H9 (cell line): Measurements from ENCODE around the gene PNMT. TPM values are rescaled to one million over a fixed set of nuclear protein-coding genes. Genes with fewer than 3 reads are reported as not detected.

ENCODE experiments used
- DNase-seq: peaks from one replicate; pipeline ENCODE4 v3.0.0-alpha.2; 2017
- H2AFZ ChIP-seq: one replicate; pipeline ENCODE4 v1.6.1; 2013; ENCODE audit warnings: mild to moderate bottlenecking, low read length, control low read depth, moderate library complexity
- H2AK5ac ChIP-seq: 2 replicates; pipeline ENCODE4 v1.6.1; 2013; ENCODE audit warnings: low read length, control low read depth, mixed read lengths; ENCODE audit not compliant: insufficient read length
- H2BK120ac ChIP-seq: one replicate; pipeline ENCODE4 v1.6.1; 2013; ENCODE audit warnings: low read depth, mild to moderate bottlenecking, low read length, control low read depth, inconsistent platforms; ENCODE audit not compliant: poor library complexity, severe bottlenecking
- H2BK12ac ChIP-seq: 2 replicates; pipeline ENCODE4 v1.6.1; 2013; ENCODE audit warnings: low read length, control low read depth, mixed read lengths, low read depth; ENCODE audit not compliant: insufficient read length
- H2BK15ac ChIP-seq: 2 replicates; pipeline ENCODE4 v1.6.1; 2013; ENCODE audit warnings: low read depth, low read length, control low read depth
- H2BK20ac ChIP-seq: one replicate; pipeline ENCODE4 v1.6.1; 2013; ENCODE audit warnings: low read depth, mild to moderate bottlenecking, low read length, control low read depth, inconsistent platforms; ENCODE audit not compliant: poor library complexity, severe bottlenecking
- H2BK5ac ChIP-seq: 2 replicates; pipeline ENCODE4 v1.6.1; 2013; ENCODE audit warnings: low read length, control low read depth, mixed read lengths; ENCODE audit not compliant: insufficient read length
- H3K14ac ChIP-seq: 2 replicates; pipeline ENCODE4 v1.6.1; 2013; ENCODE audit warnings: low read length, control low read depth; ENCODE audit not compliant: insufficient read depth
- H3K18ac ChIP-seq: 2 replicates; pipeline ENCODE4 v1.6.1; 2013; ENCODE audit warnings: low read depth, mild to moderate bottlenecking, mixed read lengths, low read length, control low read depth; ENCODE audit not compliant: insufficient read length
- H3K23ac ChIP-seq: 2 replicates; pipeline ENCODE4 v1.6.1; 2013; ENCODE audit warnings: low read length, control low read depth, mixed read lengths, low read depth; ENCODE audit not compliant: insufficient read length
- H3K23me2 ChIP-seq: 2 replicates; pipeline ENCODE4 v1.6.1; 2013; ENCODE audit warnings: low read depth, mild to moderate bottlenecking, mixed read lengths, low read length, control low read depth; ENCODE audit not compliant: insufficient read length, poor library complexity, severe bottlenecking
- H3K27ac ChIP-seq: 2 replicates; pipeline ENCODE4 v1.5.1; 2013; ENCODE audit warnings: low read length, control low read depth, mixed read lengths, low read depth; ENCODE audit not compliant: insufficient read length
- H3K27me3 ChIP-seq: 2 replicates; pipeline ENCODE4 v1.6.1; 2013; ENCODE audit warnings: low read length, control low read depth, inconsistent platforms; ENCODE audit not compliant: insufficient read depth
- H3K4ac ChIP-seq: 2 replicates; pipeline ENCODE4 v1.6.1; 2013; ENCODE audit warnings: low read depth, mild to moderate bottlenecking, control low read depth, inconsistent platforms, low read length, moderate library complexity
- H3K4me1 ChIP-seq: 2 replicates; pipeline ENCODE4 v1.6.1; 2013; ENCODE audit warnings: low read length, control low read depth, inconsistent platforms; ENCODE audit not compliant: insufficient read depth
- H3K4me2 ChIP-seq: 2 replicates; pipeline ENCODE4 v1.6.1; 2013; ENCODE audit warnings: low read length, control low read depth, mixed read lengths; ENCODE audit not compliant: insufficient read length, insufficient read depth
- H3K56ac ChIP-seq: 2 replicates; pipeline ENCODE4 v1.6.1; 2013; ENCODE audit warnings: low read depth, mild to moderate bottlenecking, mixed read lengths, low read length, control low read depth; ENCODE audit not compliant: insufficient read length
- H3K79me1 ChIP-seq: 2 replicates; pipeline ENCODE4 v1.6.1; 2013; ENCODE audit warnings: low read depth, mild to moderate bottlenecking, moderate library complexity, low read length, control low read depth, inconsistent platforms; ENCODE audit not compliant: insufficient read depth, poor library complexity, severe bottlenecking
- H3K79me2 ChIP-seq: 2 replicates; pipeline ENCODE4 v1.6.1; 2013; ENCODE audit warnings: low read length, control low read depth, inconsistent platforms; ENCODE audit not compliant: insufficient read depth
- H3K9ac ChIP-seq: 2 replicates; pipeline ENCODE4 v1.6.1; 2013; ENCODE audit warnings: low read length, control low read depth, mixed read lengths; ENCODE audit not compliant: insufficient read length; ENCODE audit errors: extremely low read depth
- H3K9me3 ChIP-seq: one replicate; pipeline ENCODE4 v1.6.1; 2013; ENCODE audit warnings: low read depth, low read length, inconsistent platforms; ENCODE audit not compliant: control insufficient read depth
- H3T11ph ChIP-seq: one replicate; pipeline ENCODE4 v1.6.1; 2013; ENCODE audit warnings: mild to moderate bottlenecking, low read length, control low read depth, inconsistent platforms
- H4K20me1 ChIP-seq: one replicate; pipeline ENCODE4 v1.6.1; 2013; ENCODE audit not compliant: control insufficient read depth, insufficient read length, insufficient read depth
- H4K5ac ChIP-seq: 2 replicates; pipeline ENCODE4 v1.6.1; 2013; ENCODE audit warnings: low read depth, mild to moderate bottlenecking, mixed read lengths, low read length, control low read depth; ENCODE audit not compliant: insufficient read length
- H4K8ac ChIP-seq: replicated peaks from 2 replicates; pipeline ENCODE4 v1.6.1; 2013; ENCODE audit warnings: low read length, control low read depth, mixed read lengths, low read depth; ENCODE audit not compliant: insufficient read length
- H4K91ac ChIP-seq: 2 replicates; pipeline ENCODE4 v1.6.1; 2013; ENCODE audit warnings: low read depth, mild to moderate bottlenecking, moderate library complexity, mixed read lengths, low read length, control low read depth; ENCODE audit not compliant: insufficient read length
- H3K27ac Mint-ChIP-seq, 3 experiments: 2 replicates in 2 of 3; 3 replicates in 1 of 3; pipeline ENCODE4 v1.8.0; 2020 to 2021; ENCODE audit warnings: mixed read lengths in 3 of 3, mild to moderate bottlenecking in 1 of 3, moderate library complexity in 1 of 3
- H3K27me3 Mint-ChIP-seq: 2 replicates; pipeline ENCODE4 v1.8.0; 2021; ENCODE audit warnings: low read depth, mild to moderate bottlenecking, moderate library complexity, mixed read lengths
- H3K36me3 Mint-ChIP-seq, 3 experiments: 2 replicates in 2 of 3; 3 replicates in 1 of 3; pipeline ENCODE4 v1.8.0; 2020 to 2021; ENCODE audit warnings: low read depth in 3 of 3, mixed read lengths in 3 of 3; ENCODE audit not compliant: insufficient read depth in 1 of 3
- H3K4me1 Mint-ChIP-seq, 2 experiments: 2 replicates each; pipeline ENCODE4 v1.8.0; 2020; ENCODE audit warnings: mixed read lengths in 2 of 2
- H3K4me3 Mint-ChIP-seq, 2 experiments: 2 replicates in 1 of 2; 3 replicates in 1 of 2; pipeline ENCODE4 v1.8.0; 2020 to 2021; ENCODE audit warnings: mild to moderate bottlenecking in 2 of 2, mixed read lengths in 2 of 2, moderate library complexity in 1 of 2
- H3K9me3 Mint-ChIP-seq, 2 experiments: 2 replicates in 1 of 2; 3 replicates in 1 of 2; pipeline ENCODE4 v1.8.0; 2020; ENCODE audit warnings: mild to moderate bottlenecking in 2 of 2, mixed read lengths in 2 of 2, moderate library complexity in 1 of 2
- CTCF ChIP-seq: fragments of 200-600 bp; sonication (generic); conservative IDR thresholded peaks from 3 replicates; pipeline ENCODE4 v1.8.0; 2021; ENCODE audit warnings: antibody characterized with exemption, mild to moderate bottlenecking
- WGBS: extraction: QIAGEN DNeasy Blood & Tissue Kit; methylation state at CpG from one replicate; pipeline ENCODE4 v1.1.7; 2013; ENCODE audit warnings: missing lambda C conversion rate, low lambda C conversion rate, mixed read lengths; ENCODE audit not compliant: insufficient read length; ENCODE audit errors: extremely low coverage; 5-methylcytosine and 5-hydroxymethylcytosine counted together
- total RNA-seq: library from RNA; stranded (reverse); gene quantifications from 2 replicates; pipeline ENCODE4 v1.2.1, GENCODE V29; 2021

Gene PNMT
- total RNA-seq, 1 experiment from 2014 or later, result 2.1 TPM

- Histone ChIP-seq H3K14ac (no peak overlapping the region), H3K4ac (no peak overlapping the region), H2BK120ac (no peak overlapping the region), H4K91ac (no peak overlapping the region), H3K79me2 (no peaks in the 10 kb centered on the region), H2AK5ac (no peak overlapping the region), H3K23me2 (no peaks in the 10 kb centered on the region), H3K18ac (no peak overlapping the region), H3T11ph (no peak overlapping the region), H3K4me1 (no peaks in the 10 kb centered on the region), H2BK15ac (no peak overlapping the region), H3K79me1 (no peaks in the 10 kb centered on the region), H4K5ac (no peak overlapping the region), H3K56ac (no peak overlapping the region), H2BK12ac (no peak overlapping the region), H3K9ac (no peak overlapping the region), H4K20me1 (no peaks in the 10 kb centered on the region), H4K8ac (no peak overlapping the region), H2BK5ac (no peak overlapping the region), H2AFZ (no peak overlapping the region), H2BK20ac (no peak overlapping the region), H3K27ac (no peak overlapping the region), H3K27me3 (no peaks in the 10 kb centered on the region), H3K23ac (no peak overlapping the region), H3K4me2 (no peak overlapping the region), H3K9me3 (no peaks in the 10 kb centered on the region)
- peaks cover 6% of the 10 kb centered on the region for H3K27me3 Mint-ChIP-seq
- WGBS, result no CpG with 5 or more reads among the region's 8 CpGs
- H3K4me3 Mint-ChIP-seq, result no peak overlapping the region
- H3K27ac Mint-ChIP-seq, result peak overlapping the region in 1 of 3 experiments; percentile 48; a peak in 1 of 7 replicates
- peaks cover 28 to 31% of the 10 kb centered on the region in 2 experiments for H3K4me1 Mint-ChIP-seq
- no peak for DNase-seq
- peaks cover 3 to 13% (median 8%) of the 10 kb centered on the region in 3 experiments; a peak in 6 of 7 replicates for H3K36me3 Mint-ChIP-seq
- no peaks in the 10 kb centered on the region for H3K9me3 Mint-ChIP-seq
- TF ChIP-seq CTCF, result no peak
These were observed 8.8 kb downstream of the PNMT start for GRCh38 chr17:39677072-39677471.
